Measurements from ENCODE around the gene ABCC5. TPM values are rescaled to one million over a fixed set of nuclear protein-coding genes. Genes with fewer than 3 reads are reported as not detected.
"Not testable (repeated sequence)": the region's sequence is repeated elsewhere in the genome, so short reads cannot be mapped to it uniquely, and the experiment has no call there.

ABCC5 gene
- total RNA-seq, 4 donors from 2014 or later: 34.9 to 61.2 (median 45.0) TPM

DNA sequence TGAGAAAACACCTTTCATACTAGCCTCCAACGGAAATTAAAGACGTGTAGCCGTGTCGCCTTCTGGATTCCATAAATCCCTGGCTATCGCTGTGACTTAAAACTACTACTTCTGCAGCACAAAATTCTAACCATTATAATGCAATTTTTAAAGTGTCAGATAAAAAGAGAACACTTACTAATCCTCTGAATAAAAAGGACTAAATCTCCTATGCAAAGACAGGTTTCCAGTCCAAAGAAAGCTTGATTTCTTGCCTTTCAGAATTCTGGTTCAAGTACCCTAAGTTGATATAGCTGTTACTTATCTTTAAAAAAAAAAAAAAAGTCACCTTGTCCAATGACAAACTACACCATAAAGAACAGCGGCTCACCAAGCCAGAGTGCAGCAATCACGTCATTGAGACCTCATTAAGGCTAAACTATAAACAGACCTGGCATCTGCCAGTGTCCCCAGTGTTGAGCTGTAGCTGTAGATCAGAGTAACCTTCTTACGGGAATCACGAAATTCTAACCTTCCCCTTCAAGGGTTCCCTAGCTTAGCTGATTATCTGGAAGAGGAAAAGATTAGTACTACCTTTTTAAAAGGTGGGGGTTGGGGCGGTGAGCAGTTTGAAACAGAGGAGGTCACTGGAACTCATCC is 2.2 kb downstream of the ABCC5 start:
- Histone ChIP-seq H3K27me3 (no peaks in the 10 kb centered on the region), H3K9me3 (no peaks in the 10 kb centered on the region), H3K36me3 (peaks cover 0 to 37% (median 0%) of the 10 kb centered on the region in 3 donors), H3K4me3 (no peak overlapping the region), H3K27ac (no peak overlapping the region), H3K4me1 (peaks cover 0 to 29% (median 5%) of the 10 kb centered on the region in 4 donors)
- 78 to 79% methylated on average over 10 of the region's 10 CpGs for WGBS, 2 donors
- TF ChIP-seq, protein P1, sequence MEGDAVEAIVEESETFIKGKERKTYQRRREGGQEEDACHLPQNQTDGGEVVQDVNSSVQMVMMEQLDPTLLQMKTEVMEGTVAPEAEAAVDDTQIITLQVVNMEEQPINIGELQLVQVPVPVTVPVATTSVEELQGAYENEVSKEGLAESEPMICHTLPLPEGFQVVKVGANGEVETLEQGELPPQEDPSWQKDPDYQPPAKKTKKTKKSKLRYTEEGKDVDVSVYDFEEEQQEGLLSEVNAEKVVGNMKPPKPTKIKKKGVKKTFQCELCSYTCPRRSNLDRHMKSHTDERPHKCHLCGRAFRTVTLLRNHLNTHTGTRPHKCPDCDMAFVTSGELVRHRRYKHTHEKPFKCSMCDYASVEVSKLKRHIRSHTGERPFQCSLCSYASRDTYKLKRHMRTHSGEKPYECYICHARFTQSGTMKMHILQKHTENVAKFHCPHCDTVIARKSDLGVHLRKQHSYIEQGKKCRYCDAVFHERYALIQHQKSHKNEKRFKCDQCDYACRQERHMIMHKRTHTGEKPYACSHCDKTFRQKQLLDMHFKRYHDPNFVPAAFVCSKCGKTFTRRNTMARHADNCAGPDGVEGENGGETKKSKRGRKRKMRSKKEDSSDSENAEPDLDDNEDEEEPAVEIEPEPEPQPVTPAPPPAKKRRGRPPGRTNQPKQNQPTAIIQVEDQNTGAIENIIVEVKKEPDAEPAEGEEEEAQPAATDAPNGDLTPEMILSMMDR (IDR thresholded peaks at IDR 0.05): no peak
- no peak for TF ChIP-seq EP300 (IDR thresholded peaks at IDR 0.05)
- DNase-seq (ENCODE audit: low spot score in 2 of 2): no peak

DNA sequence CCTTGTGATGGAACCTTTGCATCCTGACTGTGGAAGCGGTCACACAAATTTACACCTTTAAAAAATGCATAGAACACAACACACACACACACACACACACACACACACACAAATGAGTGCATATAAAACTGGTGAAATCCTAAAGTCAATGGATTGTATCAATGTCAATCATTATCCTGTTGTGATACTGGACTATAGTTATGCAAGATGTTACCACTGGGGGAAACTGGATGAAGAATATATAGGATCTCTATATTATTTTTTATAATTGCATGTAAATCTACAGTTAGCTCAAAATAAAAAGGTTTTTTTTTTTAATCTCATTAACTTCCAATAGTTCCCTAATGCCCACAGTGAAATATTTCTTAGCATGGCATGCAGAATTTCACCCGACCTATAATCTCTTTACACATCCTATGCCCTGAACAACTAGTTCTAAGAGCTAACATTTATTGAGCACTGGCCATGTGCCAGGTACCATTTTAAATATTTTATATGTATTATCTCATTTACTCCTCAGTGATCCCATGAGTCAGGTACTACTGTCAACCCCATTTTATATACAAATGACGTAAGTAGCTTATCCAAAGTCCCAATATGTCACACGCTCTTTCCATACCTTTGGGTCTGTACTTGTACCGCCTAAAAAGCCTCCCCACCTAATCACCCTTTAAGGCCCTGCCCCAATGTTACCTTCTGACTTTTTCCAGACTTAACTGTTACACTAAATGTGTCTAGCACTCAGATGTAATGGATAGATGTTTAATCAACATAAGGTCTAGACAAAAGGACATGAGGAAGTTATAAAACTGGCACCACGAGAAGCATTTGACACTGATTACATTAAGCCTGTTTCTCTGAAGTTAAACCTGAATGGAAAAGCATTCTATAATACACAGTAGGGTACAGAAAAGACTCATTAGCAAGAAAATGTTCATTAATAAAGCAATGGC is 5.5 kb downstream of the ABCC5 start:
- Histone ChIP-seq H3K27me3 (no peaks in the 10 kb centered on the region), H3K36me3 (peaks cover 0 to 58% (median 0%) of the 10 kb centered on the region in 3 donors), H3K27ac (no peak overlapping the region), H3K4me1 (peaks cover 0 to 30% (median 5%) of the 10 kb centered on the region in 4 donors), H3K4me3 (no peak overlapping the region), H3K9me3 (no peaks in the 10 kb centered on the region)
- TF ChIP-seq, protein P1 (IDR thresholded peaks at IDR 0.05): no peak
- TF ChIP-seq POLR2A (IDR thresholded peaks at IDR 0.05): no peak
- TF ChIP-seq EP300 (IDR thresholded peaks at IDR 0.05): no peak
- DNase-seq (ENCODE audit: low spot score in 2 of 2): no peak
- WGBS, 2 donors: 85 to 93% methylated on average over 6 of the region's 6 CpGs

DNA sequence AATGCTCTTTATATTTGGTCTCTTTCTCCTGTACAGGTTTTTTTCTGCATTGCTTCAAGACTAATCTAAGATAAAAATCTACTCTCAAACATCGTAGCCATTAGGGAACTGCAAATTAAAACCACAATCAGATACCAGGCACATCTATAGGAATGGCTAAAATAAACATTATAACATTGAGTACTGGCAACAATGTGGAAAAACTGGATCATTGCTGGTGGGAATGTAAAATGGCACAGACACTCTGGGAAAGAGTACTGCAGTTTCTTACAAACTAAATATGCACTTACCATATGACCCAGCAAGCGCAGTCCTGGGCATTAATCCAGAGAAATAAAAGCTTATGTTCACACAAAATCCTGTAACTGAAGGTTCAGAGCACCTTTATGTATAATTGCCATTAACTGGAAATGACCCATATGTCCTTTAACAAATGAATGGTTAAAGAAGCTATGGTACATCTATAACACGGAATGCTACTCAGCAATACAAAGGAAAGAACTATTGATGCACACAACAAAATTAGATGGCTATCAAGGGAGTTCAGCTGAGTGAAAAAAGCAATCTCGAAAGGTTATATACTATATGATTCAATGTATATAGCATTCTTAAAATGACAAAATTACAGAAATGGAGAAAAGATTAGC is 6.3 kb downstream of the ABCC5 start:
- Histone ChIP-seq H3K27ac (no peak overlapping the region), H3K36me3 (peaks cover 0 to 58% (median 0%) of the 10 kb centered on the region in 3 donors)
- TF ChIP-seq EP300 (IDR thresholded peaks at IDR 0.05) (no peak), POLR2A (IDR thresholded peaks at IDR 0.05) (no peak)
- TF ChIP-seq, protein P1 (IDR thresholded peaks at IDR 0.05): no peak

DNA sequence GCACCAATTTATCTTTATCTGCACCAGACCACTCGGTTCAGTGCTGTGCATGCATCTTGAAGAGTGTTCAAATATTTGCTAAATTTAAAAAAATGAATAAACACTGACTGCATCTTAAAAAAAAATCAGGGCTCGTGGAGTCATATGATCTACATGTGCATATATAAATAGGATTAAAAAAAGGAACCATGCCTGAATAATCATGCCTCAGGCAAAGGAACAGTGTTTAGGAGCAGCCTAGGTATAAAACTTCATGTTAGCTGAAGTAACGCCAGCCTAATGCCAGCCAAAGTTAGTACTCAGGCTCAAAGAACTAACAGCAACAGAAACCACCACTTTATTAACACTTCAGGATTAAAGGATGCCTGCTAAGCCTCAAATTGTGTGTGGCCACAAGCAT is 9.5 kb downstream of the ABCC5 start:
- 63 to 70% methylated on average over 3 of the region's 3 CpGs for WGBS, 2 donors
- H3K4me3 ChIP-seq: no peak overlapping the region
- peaks cover 0 to 25% (median 0%) of the 10 kb centered on the region in 4 donors for H3K4me1 ChIP-seq
- no peak overlapping the region for H3K27ac ChIP-seq
- H3K27me3 ChIP-seq: no peaks in the 10 kb centered on the region
- H3K36me3 ChIP-seq: peaks cover 0 to 48% (median 0%) of the 10 kb centered on the region in 3 donors
- TF ChIP-seq EP300 (IDR thresholded peaks at IDR 0.05): no peak
- TF ChIP-seq, protein P1 (IDR thresholded peaks at IDR 0.05): no peak
- no peak for TF ChIP-seq POLR2A (IDR thresholded peaks at IDR 0.05)
- no peaks in the 10 kb centered on the region for H3K9me3 ChIP-seq
- DNase-seq (ENCODE audit: low spot score in 2 of 2): no peak

More for the DNA sequence above, 6.3 kb downstream of the ABCC5 start:
- H3K9me3 ChIP-seq: no peaks in the 10 kb centered on the region
- peaks cover 0 to 28% (median 1%) of the 10 kb centered on the region in 4 donors for H3K4me1 ChIP-seq
- no peak for DNase-seq (ENCODE audit: low spot score in 2 of 2)
- H3K4me3 ChIP-seq: no peak overlapping the region
- no peaks in the 10 kb centered on the region for H3K27me3 ChIP-seq
- WGBS, 2 donors: 64 to 94% methylated on average over 4 of the region's 4 CpGs

DNA sequence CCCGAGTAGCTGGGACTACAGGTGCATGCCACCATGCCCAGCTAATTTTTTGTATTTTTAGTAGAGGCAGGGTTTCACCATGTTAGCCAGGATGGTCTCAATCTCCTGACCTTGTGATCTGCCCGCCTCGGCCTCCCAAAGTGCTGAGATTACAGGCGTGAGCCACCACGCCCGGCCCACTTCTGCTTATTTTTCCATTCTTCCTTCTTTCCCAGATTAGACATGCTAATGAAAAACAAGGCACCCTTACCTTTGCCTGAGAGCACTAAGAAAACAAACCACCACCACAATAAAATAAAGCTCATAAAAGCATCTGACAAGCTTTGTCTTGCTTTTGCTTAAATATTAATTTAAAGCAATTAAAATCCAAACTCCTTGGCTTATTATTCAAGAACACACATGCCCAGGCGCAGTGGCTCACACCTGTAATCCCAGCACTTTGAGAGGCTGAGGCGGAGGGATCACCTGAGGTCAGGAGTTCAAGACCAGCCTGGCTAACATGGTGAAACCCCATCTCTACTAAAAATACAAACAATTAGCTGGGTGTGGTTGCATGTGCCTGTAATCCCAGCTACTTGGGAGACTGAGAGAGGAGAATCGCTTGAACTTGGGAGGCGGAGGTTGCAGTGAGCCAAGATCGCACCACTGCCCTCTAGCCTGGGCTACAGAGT is 10.4 kb downstream of the ABCC5 start:
- H3K4me1 ChIP-seq: peaks cover 0 to 25% (median 0%) of the 10 kb centered on the region in 4 donors
- H3K9me3 ChIP-seq; H3K27ac ChIP-seq; DNase-seq (ENCODE audit: low spot score in 2 of 2); H3K4me3 ChIP-seq; H3K27me3 ChIP-seq: not testable (repeated sequence)
- WGBS, 2 donors: 90 to 92% methylated on average over 11 of the region's 11 CpGs
- peaks cover 0 to 39% (median 0%) of the 10 kb centered on the region in 3 donors for H3K36me3 ChIP-seq

Data from tibial nerve (tissue), 4 donors.